Activated naive CD4-positive, alpha-beta T cell treated with anti-CD3 and anti-CD28 coated beads, Interleukin-2, amount 10 ng/mL, durations not matched to agents 7 days and 5 days (primary cell): ENCODE data around the gene INCA1.
A peak's percentile ranks its signal among the peaks of the same experiment; 100 is the strongest.

ENCODE experiments used
- CTCF ChIA-PET: fragments of 350-600 bp; sonication (Branson Sonifier 250); formaldehyde crosslinking; loops from one replicate; lab custom pipeline; 2021; ENCODE audit warnings: antibody characterized with exemption; lab: Charles Lee
- DNase-seq: peaks from one replicate; pipeline ENCODE4 v3.0.0-alpha.2; 2020
- H3K27ac Mint-ChIP-seq: one replicate; pipeline ENCODE4 v1.8.0; 2021; ENCODE audit warnings: mild to moderate bottlenecking, moderate library complexity, mixed read lengths
- H3K27me3 Mint-ChIP-seq: one replicate; pipeline ENCODE4 v1.8.0; 2021; ENCODE audit warnings: mild to moderate bottlenecking, mixed read lengths
- H3K36me3 Mint-ChIP-seq: one replicate; pipeline ENCODE4 v1.8.0; 2021; ENCODE audit warnings: mixed read lengths
- H3K4me1 Mint-ChIP-seq: one replicate; pipeline ENCODE4 v1.8.0; 2021; ENCODE audit warnings: mixed read lengths
- H3K4me3 Mint-ChIP-seq: one replicate; pipeline ENCODE4 v1.8.0; 2021; ENCODE audit warnings: mild to moderate bottlenecking, moderate library complexity, mixed read lengths
- H3K9me3 Mint-ChIP-seq: one replicate; pipeline ENCODE4 v1.8.0; 2021; ENCODE audit warnings: mixed read lengths

INCA1 gene

GRCh38 chr17:4958102-4958501, 39.2 kb downstream of the INCA1 start:
- H3K4me3 Mint-ChIP-seq = no peak overlapping the region
- DNase-seq = no peak
- peaks cover 15% of the 10 kb centered on the region for H3K4me1 Mint-ChIP-seq
- H3K36me3 Mint-ChIP-seq = peaks cover 35% of the 10 kb centered on the region
- H3K27me3 Mint-ChIP-seq = no peaks in the 10 kb centered on the region
- H3K27ac Mint-ChIP-seq = no peak overlapping the region
- CTCF ChIA-PET = interaction anchor here (1.9 kb wide), 1 partner anchor 7 kb away, joined by 10 read pairs; no protein-coding TSS in a partner anchor
- H3K9me3 Mint-ChIP-seq = no peaks in the 10 kb centered on the region

DNA sequence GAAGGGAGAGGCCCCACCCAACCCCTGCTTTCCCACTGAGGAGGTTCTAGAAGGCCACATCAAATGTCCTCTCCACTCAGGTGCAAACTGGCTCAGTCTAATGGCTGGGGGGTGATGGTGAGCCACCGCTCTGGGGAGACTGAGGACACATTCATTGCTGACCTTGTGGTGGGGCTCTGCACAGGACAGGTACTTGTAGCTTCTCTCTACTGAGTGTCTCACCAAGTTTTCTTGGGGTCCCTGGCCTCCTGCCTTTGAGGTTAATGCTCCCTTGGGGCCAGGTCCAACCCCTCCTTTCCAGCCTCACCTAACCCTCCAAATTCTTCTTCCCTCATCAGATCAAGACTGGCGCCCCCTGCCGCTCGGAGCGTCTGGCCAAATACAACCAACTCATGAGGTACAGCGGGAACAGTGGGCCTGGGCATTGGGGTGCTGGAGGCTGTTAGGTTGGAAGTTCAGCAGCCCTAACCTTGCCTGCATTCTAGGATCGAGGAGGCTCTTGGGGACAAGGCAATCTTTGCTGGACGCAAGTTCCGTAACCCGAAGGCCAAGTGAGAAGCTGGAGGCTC, 40.7 kb downstream of the INCA1 start:
- Mint-ChIP-seq H3K27ac (no peak overlapping the region), H3K4me3 (no peak overlapping the region), H3K27me3 (no peaks in the 10 kb centered on the region), H3K9me3 (no peaks in the 10 kb centered on the region), H3K4me1 (peaks cover 17% of the 10 kb centered on the region), H3K36me3 (peaks cover 33% of the 10 kb centered on the region)
- CTCF ChIA-PET = interaction anchor here (1.0 to 5.1 kb wide), 4 partner anchors 9 to 48 kb away, joined by 4 to 21 read pairs (median 8); partner anchors contain the start of gene SPAG7
- DNase-seq = peak; percentile 63

DNA sequence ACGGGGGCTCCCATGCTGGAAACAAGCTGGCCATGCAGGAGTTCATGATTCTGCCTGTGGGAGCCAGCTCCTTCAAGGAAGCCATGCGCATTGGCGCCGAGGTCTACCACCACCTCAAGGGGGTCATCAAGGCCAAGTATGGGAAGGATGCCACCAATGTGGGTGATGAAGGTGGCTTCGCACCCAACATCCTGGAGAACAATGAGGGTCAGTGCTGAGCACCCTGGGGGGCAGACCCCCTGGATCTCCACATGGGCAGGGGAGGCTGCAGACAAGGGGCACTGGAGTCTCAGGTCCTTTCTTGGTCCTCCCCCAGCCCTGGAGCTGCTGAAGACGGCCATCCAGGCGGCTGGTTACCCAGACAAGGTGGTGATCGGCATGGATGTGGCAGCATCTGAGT, 42.2 kb downstream of the INCA1 start:
- CTCF ChIA-PET = interaction anchor here (1.3 to 5.1 kb wide), 4 partner anchors 9 to 46 kb away, joined by 3 to 21 read pairs (median 5); partner anchors contain the start of gene SPAG7
- Mint-ChIP-seq H3K4me1 (peaks cover 31% of the 10 kb centered on the region), H3K27ac (no peak overlapping the region), H3K36me3 (peaks cover 27% of the 10 kb centered on the region), H3K9me3 (no peaks in the 10 kb centered on the region), H3K27me3 (no peaks in the 10 kb centered on the region), H3K4me3 (no peak overlapping the region)
- no peak for DNase-seq

GRCh38 chr17:4953451-4953961, 43.8 kb downstream of the INCA1 start:
- DNase-seq = no peak
- Mint-ChIP-seq H3K27me3 (no peaks in the 10 kb centered on the region), H3K4me1 (peaks cover 31% of the 10 kb centered on the region), H3K27ac (no peak overlapping the region), H3K4me3 (no peak overlapping the region), H3K9me3 (no peaks in the 10 kb centered on the region), H3K36me3 (peaks cover 18% of the 10 kb centered on the region)
- CTCF ChIA-PET = interaction anchor here (0.7 to 5.1 kb wide), 3 partner anchors 10 to 44 kb away, joined by 3 to 21 read pairs (median 3); partner anchors contain the start of gene SPAG7

DNA sequence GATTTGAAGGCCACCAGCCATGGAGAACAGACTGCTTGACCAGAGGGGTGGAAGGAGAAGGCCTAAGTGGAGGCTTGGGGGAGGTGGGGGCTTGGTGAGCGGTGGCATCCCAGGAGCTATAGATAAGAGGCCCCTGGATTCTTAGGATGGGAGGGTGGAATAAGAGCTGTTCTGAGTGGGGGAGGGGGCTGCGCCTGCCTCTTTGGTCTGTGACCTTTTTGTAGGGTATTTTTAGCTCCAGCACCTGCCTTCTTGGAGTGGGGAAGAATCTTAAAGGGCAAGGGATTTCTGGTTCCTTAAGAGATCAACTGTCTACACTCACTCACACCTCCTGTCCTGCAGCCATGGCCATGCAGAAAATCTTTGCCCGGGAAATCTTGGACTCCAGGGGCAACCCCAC, 45.8 kb downstream of the INCA1 start:
- DNase-seq = no peak
- CTCF ChIA-PET = interaction anchor here (1.3 to 1.6 kb wide), 3 partner anchors 13 to 42 kb away, joined by 4 to 6 read pairs (median 4); partner anchors contain the start of gene SPAG7
- Mint-ChIP-seq H3K36me3 (peaks cover 23% of the 10 kb centered on the region), H3K27me3 (no peaks in the 10 kb centered on the region), H3K9me3 (no peaks in the 10 kb centered on the region), H3K27ac (peak overlapping the region; percentile 96), H3K4me3 (peak overlapping the region; percentile 85), H3K4me1 (peaks cover 28% of the 10 kb centered on the region)

DNA sequence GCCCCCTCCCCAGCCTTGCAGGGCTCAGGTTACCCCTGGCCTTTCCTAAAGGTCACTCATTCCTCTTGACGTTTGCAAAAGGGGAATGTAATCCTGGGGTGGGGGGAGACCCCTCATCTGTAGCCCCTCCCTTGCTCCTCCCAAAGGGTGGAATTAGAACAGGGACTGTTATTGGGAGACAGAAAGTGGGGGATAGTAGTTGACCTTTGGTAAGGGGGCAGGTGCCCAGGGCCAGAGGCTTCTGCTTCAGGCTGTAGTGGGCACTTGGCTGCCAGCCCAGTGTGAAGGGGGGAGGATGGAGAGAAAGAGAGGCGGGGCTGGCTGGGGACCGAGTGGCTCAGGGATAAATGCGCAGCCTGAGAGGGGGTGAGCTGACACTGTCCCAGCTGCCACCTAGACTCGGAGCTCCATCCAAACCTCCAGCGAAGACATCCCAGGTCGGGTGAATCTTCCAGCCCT, 46.5 kb downstream of the INCA1 start, which contains the start of gene ENO3:
Gene ENO3 (plus strand): TSS at position 374 of the 459 bp plus-strand sequence. CDS start 711 bp downstream, outside the sequence.
- Mint-ChIP-seq H3K9me3 (no peaks in the 10 kb centered on the region), H3K36me3 (peaks cover 24% of the 10 kb centered on the region), H3K27ac (peak within 1 kb of the TSS; percentile 96), H3K4me3 (peak within 1 kb of the TSS; percentile 85), H3K27me3 (no peaks in the 10 kb centered on the region), H3K4me1 (peaks cover 26% of the 10 kb centered on the region)
- CTCF ChIA-PET = interaction anchor here (1.0 to 1.6 kb wide), 3 partner anchors 16 to 42 kb away, joined by 3 to 6 read pairs (median 3); partner anchors contain the start of gene SPAG7
- DNase-seq = no peak

- Mint-ChIP-seq H3K27ac (peak overlapping the region; percentile 96), H3K9me3 (no peaks in the 10 kb centered on the region), H3K4me3 (peak overlapping the region; percentile 85), H3K4me1 (peaks cover 32% of the 10 kb centered on the region), H3K36me3 (peaks cover 30% of the 10 kb centered on the region), H3K27me3 (no peaks in the 10 kb centered on the region)
- CTCF ChIA-PET = interaction anchor here (1.0 to 1.1 kb wide), 2 partner anchors 17 to 41 kb away, joined by 3 read pairs; partner anchors contain the start of gene SPAG7
- DNase-seq = peak; percentile 50
These were observed 47.1 kb downstream of the INCA1 start for GRCh38 chr17:4950075-4950745.

GRCh38 chr17:4949321-4950074, 47.8 kb downstream of the INCA1 start:
- Mint-ChIP-seq H3K27me3 (no peaks in the 10 kb centered on the region), H3K27ac (peak overlapping the region; percentile 98), H3K36me3 (peaks cover 37% of the 10 kb centered on the region), H3K9me3 (no peaks in the 10 kb centered on the region), H3K4me1 (peaks cover 39% of the 10 kb centered on the region), H3K4me3 (peak overlapping the region; percentile 92)
- DNase-seq = peak; percentile 82
- CTCF ChIA-PET = interaction anchor here (1.0 to 1.1 kb wide), 2 partner anchors 17 to 41 kb away, joined by 3 read pairs; partner anchors contain the start of gene SPAG7

DNA sequence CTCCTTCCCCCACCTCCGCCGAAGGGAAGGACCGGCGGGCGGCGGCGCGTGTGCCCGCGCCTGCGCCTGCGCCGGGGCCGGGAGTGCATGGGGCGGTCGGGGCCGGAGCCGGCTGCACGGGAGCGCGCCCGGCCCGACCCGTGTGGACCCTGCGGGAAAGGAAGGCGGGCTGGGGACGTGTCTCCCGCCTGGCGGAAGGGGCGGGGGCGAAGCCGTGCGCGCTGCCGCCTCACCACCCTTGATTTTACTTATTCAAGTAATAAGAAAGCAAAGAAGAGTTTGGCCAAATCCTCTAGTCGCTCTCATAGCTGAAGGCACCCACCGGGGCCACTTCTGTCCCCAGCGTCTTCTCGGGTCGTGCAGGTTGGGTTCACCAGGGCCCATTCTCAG, 48.4 kb downstream of the INCA1 start:
- Mint-ChIP-seq H3K27me3 (no peaks in the 10 kb centered on the region), H3K4me1 (peaks cover 43% of the 10 kb centered on the region), H3K4me3 (peak overlapping the region; percentile 92), H3K27ac (peak overlapping the region; percentile 98), H3K36me3 (peaks cover 42% of the 10 kb centered on the region), H3K9me3 (no peaks in the 10 kb centered on the region)
- DNase-seq = peak; percentile 85
- CTCF ChIA-PET = interaction anchor here (1.5 kb wide), 1 partner anchor 18 kb away, joined by 4 read pairs; the partner anchor contains the start of gene SPAG7

- Mint-ChIP-seq H3K27ac (peak within 1 kb of the TSS; percentile 98), H3K27me3 (no peaks in the 10 kb centered on the region), H3K9me3 (no peaks in the 10 kb centered on the region), H3K4me3 (peak within 1 kb of the TSS; percentile 92), H3K36me3 (peaks cover 40% of the 10 kb centered on the region), H3K4me1 (peaks cover 43% of the 10 kb centered on the region)
- CTCF ChIA-PET = interaction anchor here (1.5 to 2.1 kb wide), 2 partner anchors 19 to 39 kb away, joined by 4 to 9 read pairs; partner anchors contain the start of gene SPAG7
- peak; percentile 96 for DNase-seq
These were observed 49.0 kb downstream of the INCA1 start, which contains the start of gene PFN1 for GRCh38 chr17:4948166-4948930. PFN1 (minus strand) TSS chr17:4948530; CDS start chr17:4948394, 136 bp downstream.

DNA sequence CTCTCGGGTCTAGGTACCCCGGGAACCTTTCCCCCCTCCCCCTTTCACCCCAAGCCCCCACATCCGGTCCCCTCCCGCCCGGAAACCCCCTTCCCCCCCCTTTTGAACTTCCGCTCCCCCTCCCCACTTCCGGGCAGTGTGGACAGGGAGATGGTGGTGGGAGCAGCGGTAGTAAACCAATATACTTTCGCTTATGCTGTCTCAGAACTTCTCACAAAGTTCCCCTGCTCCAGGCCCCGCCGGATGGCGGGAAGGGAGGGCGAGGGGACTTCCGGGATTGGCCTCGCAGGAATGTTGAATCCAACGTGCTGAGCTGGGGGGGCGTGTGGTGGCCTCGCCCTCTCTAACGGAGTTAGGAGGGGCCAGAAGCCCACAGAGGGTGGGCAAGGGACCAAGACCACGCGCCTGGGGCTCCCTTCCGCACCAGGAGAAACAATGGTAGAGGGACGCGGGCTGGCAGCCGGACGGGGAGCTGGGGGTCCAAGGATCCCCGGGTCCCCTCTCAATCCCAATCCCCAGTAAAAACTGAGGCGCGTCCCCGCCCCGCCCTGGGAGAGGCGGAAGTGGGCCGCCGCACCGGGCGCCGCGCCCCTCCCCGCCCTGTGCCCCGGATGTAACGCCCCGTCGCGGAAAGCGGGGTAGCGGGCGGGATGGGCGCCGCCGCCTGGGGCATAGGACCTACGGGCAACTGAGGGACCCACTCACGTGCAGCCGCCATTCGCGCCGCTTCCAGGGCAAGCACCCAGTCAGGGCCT, 49.7 kb downstream of the INCA1 start:
- Mint-ChIP-seq H3K27ac (peak overlapping the region; percentile 98), H3K4me1 (peaks cover 50% of the 10 kb centered on the region), H3K27me3 (no peaks in the 10 kb centered on the region), H3K4me3 (peak overlapping the region; percentile 92), H3K36me3 (peaks cover 47% of the 10 kb centered on the region), H3K9me3 (no peaks in the 10 kb centered on the region)
- CTCF ChIA-PET = interaction anchor here (1.5 to 2.1 kb wide), 2 partner anchors 20 to 39 kb away, joined by 4 to 9 read pairs; partner anchors contain the start of gene SPAG7
- DNase-seq = peak; percentile 81

DNA sequence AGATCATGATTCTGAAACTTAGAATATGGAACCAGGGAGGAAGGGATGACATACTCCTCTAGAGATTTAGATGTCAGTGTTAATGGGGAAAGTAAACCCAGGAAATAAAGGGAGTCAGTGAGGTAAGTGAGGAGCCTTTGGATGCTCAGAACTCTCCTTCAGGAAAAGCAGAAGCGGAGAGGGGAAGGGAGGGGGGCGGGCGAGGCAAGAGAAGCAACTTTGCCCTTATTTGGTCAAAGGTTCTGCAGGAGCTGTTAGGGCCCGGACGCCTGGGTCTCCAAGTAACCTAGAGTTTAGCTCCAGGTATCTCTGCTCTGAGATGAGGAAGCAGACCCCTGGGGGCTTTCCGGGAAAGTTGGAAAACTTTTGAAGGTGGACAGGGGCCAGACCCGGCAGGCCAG, 50.3 kb downstream of the INCA1 start:
- DNase-seq = no peak
- CTCF ChIA-PET = interaction anchor here (1.7 to 2.1 kb wide), 2 partner anchors 20 to 38 kb away, joined by 9 to 10 read pairs; partner anchors contain the start of gene SPAG7
- Mint-ChIP-seq H3K27me3 (no peaks in the 10 kb centered on the region), H3K4me3 (peak overlapping the region; percentile 92), H3K9me3 (no peaks in the 10 kb centered on the region), H3K4me1 (peaks cover 56% of the 10 kb centered on the region), H3K36me3 (peaks cover 53% of the 10 kb centered on the region), H3K27ac (peak overlapping the region; percentile 98)
